Testis (tissue), 3 donors: Measurements from ENCODE around the gene CHST13. TPM values are rescaled to one million over a fixed set of nuclear protein-coding genes. Genes with fewer than 3 reads are reported as not detected.

Experiments used
- DNase-seq: peaks from one replicate; pipeline ENCODE4 v3.0.0-alpha.2; 2019
- H3K27ac ChIP-seq, 2 donors: fragments of 200-600 bp; sonication (generic); one replicate each; pipeline ENCODE4 v1.5.1; 2019
- H3K27me3 ChIP-seq: fragments of 200-600 bp; sonication (generic); one replicate; pipeline ENCODE4 v1.5.1; 2019
- H3K36me3 ChIP-seq: fragments of 200-600 bp; sonication (generic); one replicate; pipeline ENCODE4 v1.5.1; 2017; ENCODE audit warnings: low read depth; ENCODE audit errors: missing control alignments
- H3K4me1 ChIP-seq: fragments of 200-600 bp; sonication (generic); one replicate; pipeline ENCODE4 v1.5.1; 2019
- H3K4me3 ChIP-seq, 2 donors: fragments of 200-600 bp; sonication (generic); one replicate each; pipeline ENCODE4 v1.5.1; 2017 to 2019
- H3K9me3 ChIP-seq: fragments of 200-600 bp; sonication (generic); one replicate; pipeline ENCODE4 v1.5.1; 2017
- POLR2A ChIP-seq: fragments of 450-650 bp; IDR thresholded peaks from one replicate; pipeline ENCODE4 v1.6.1; 2017; ENCODE audit warnings: antibody characterized with exemption, mild to moderate bottlenecking, moderate library complexity
- WGBS, 2 donors: methylation state at CpG; one replicate each; pipeline ENCODE4 v1.1.5; 2018; 5-methylcytosine and 5-hydroxymethylcytosine counted together
- intact Hi-C: fragments of 100-400 bp; cut with DNase I; formaldehyde crosslinking; loops from one replicate; pipeline ENCODE4 v1.15.1; 2023; ENCODE audit warnings: low total_unique reads
- polyA plus RNA-seq: library from polyadenylated mRNA; stranded (reverse); fragments of 350-450 nt; fragmentation: Illumina TruSeq; extraction: RNeasy Lipid Tissue Mini Kit (QIAGEN cat#74804); gene quantifications from one replicate; pipeline ENCODE4 v1.2.3, GENCODE V29; 2014; ENCODE audit warnings: low read depth, low replicate concordance; ENCODE audit not compliant: insufficient read depth
- total RNA-seq, 2 donors: library from RNA; depleted of rRNA; stranded (reverse); fragments of >200 nt; gene quantifications; one replicate each; pipeline ENCODE4 v1.2.3, GENCODE V29; 2016
- TF ChIP-seq, protein P1 (sequence below), 3 experiments: fragments of 450-650 bp in 2 of 3; fragments of 200-600 bp in 1 of 3; sonication (generic) in 1 of 3; IDR thresholded peaks; one replicate each; pipeline ENCODE4 v1.5.1; 2016 to 2019; ENCODE audit warnings: antibody characterized with exemption in 3 of 3, mild to moderate bottlenecking in 2 of 3, moderate library complexity in 1 of 3

The CHST13 gene
- total and polyA plus RNA-seq, 3 donors from 2014 or later = 13.3 to 21.7 (median 21.4) TPM

- no peak within 1 kb of the TSS for H3K4me3 ChIP-seq
- intact Hi-C loops = no loop called here
- no peaks in the 10 kb centered on the region for H3K27me3 ChIP-seq
- DNase-seq = peak; percentile 14
- no peaks in the 10 kb centered on the region for H3K4me1 ChIP-seq
- TF ChIP-seq, protein P1, sequence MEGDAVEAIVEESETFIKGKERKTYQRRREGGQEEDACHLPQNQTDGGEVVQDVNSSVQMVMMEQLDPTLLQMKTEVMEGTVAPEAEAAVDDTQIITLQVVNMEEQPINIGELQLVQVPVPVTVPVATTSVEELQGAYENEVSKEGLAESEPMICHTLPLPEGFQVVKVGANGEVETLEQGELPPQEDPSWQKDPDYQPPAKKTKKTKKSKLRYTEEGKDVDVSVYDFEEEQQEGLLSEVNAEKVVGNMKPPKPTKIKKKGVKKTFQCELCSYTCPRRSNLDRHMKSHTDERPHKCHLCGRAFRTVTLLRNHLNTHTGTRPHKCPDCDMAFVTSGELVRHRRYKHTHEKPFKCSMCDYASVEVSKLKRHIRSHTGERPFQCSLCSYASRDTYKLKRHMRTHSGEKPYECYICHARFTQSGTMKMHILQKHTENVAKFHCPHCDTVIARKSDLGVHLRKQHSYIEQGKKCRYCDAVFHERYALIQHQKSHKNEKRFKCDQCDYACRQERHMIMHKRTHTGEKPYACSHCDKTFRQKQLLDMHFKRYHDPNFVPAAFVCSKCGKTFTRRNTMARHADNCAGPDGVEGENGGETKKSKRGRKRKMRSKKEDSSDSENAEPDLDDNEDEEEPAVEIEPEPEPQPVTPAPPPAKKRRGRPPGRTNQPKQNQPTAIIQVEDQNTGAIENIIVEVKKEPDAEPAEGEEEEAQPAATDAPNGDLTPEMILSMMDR (IDR thresholded peaks at IDR 0.05) = no peak
- no peak for TF ChIP-seq POLR2A
- H3K9me3 ChIP-seq = no peaks in the 10 kb centered on the region
- 76 to 84% methylated on average over 8 to 9 of the region's 9 CpGs for WGBS, 2 donors
- no peaks in the 10 kb centered on the region for H3K36me3 ChIP-seq
- no peak within 1 kb of the TSS for H3K27ac ChIP-seq
Observed at GRCh38 chr3:126558336-126559071, 34.5 kb downstream of the CHST13 start, which contains the start of gene C3orf22. Gene C3orf22 (minus strand): TSS chr3:126558932. CDS start chr3:126553390, 5,542 bp downstream.

DNA sequence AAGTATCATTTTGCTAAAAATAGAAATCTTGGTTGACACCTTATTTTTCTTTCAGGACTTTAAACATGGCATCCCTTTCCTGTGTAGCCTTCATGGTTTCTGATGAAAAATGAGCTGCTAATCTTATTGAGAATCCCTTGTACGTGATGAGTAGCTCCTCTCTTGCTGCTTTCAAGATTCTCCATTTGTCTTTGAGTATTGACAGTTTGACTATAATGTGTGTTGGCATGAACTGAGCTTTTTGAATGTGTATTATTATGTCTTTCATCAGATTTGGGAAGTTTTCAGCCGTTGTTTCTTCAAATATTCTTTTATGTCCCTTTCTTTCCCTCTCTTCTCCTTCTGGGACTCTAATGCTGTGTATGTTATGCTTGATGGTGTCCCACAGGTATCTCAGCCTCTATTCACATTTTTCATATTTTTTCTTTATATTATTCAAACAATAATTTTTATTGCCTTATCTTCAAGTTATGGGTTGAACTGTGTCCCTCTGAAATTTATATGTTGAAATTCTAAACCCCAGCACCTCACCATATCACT is 38.9 kb downstream of the CHST13 start:
- no peak overlapping the region for H3K27ac ChIP-seq
- H3K27me3 ChIP-seq = no peaks in the 10 kb centered on the region
- TF ChIP-seq POLR2A = no peak
- TF ChIP-seq, protein P1 (IDR thresholded peaks at IDR 0.05) = no peak
- intact Hi-C loops = no loop called here
- H3K9me3 ChIP-seq = no peaks in the 10 kb centered on the region
- no peaks in the 10 kb centered on the region for H3K36me3 ChIP-seq
- no peaks in the 10 kb centered on the region for H3K4me1 ChIP-seq
- WGBS, 2 donors = 84 to 91% methylated on average over 2 of the region's 2 CpGs
- no peak for DNase-seq
- H3K4me3 ChIP-seq = no peak overlapping the region

- peak; percentile 46 for DNase-seq
- H3K36me3 ChIP-seq = no peaks in the 10 kb centered on the region
- H3K4me3 ChIP-seq = no peak overlapping the region
- TF ChIP-seq, protein P1 (IDR thresholded peaks at IDR 0.05) = no peak
- no peak for TF ChIP-seq POLR2A
- H3K9me3 ChIP-seq = no peaks in the 10 kb centered on the region
- 74 to 77% methylated on average over 8 to 10 of the region's 10 CpGs for WGBS, 2 donors
- intact Hi-C loops = no loop called here
- H3K27me3 ChIP-seq = no peaks in the 10 kb centered on the region
- no peaks in the 10 kb centered on the region for H3K4me1 ChIP-seq
- no peak overlapping the region for H3K27ac ChIP-seq
Observed at GRCh38 chr3:126567696-126568438, 43.9 kb downstream of the CHST13 start.

DNA sequence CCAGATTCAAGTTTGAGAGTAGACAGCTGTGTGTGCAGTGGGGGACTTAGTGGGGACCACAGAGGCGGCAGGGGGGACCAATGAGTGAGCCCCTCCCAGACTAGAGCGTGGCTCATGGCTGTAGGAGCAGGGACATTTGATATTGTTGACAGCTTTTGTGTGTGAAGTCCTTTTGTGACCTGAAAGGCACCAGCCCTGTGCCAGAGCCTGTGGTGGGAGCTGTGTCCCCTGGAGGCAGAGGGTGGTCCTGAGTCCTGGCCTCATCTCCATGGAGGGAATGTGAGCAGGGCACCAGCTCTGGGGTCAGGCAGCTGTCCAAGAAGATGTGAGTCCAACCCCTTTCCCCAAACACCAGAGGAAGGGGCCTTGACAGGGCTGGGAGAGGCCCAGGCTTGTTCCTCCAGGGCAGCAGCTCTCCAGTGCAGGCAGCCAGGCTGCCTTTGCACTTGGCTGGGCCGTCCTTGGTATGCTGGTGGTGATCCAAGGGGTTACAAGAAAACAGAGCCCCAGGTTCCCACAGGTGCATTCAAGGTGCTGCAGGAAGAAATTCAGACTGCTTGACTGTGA is 44.9 kb downstream of the CHST13 start:
- no peaks in the 10 kb centered on the region for H3K4me1 ChIP-seq
- no peaks in the 10 kb centered on the region for H3K27me3 ChIP-seq
- intact Hi-C loops = no loop called here
- DNase-seq = no peak
- no peak overlapping the region for H3K4me3 ChIP-seq
- no peaks in the 10 kb centered on the region for H3K9me3 ChIP-seq
- no peak for TF ChIP-seq POLR2A
- TF ChIP-seq, protein P1 (IDR thresholded peaks at IDR 0.05) = no peak
- H3K36me3 ChIP-seq = no peaks in the 10 kb centered on the region
- WGBS, 2 donors = 89 to 93% methylated on average over 3 of the region's 3 CpGs
- H3K27ac ChIP-seq = no peak overlapping the region
